GM13977 (cell line): ENCODE results near the gene FAM209B.
"Not testable (repeated sequence)": the region's sequence is repeated elsewhere in the genome, so short reads cannot be mapped to it uniquely, and the experiment has no call there.

ENCODE experiments used
- DNase-seq: peaks from one replicate; pipeline ENCODE4 v3.0.0; 2012; ENCODE audit warnings: low spot score
- in situ Hi-C: fragments of 300-500 bp; cut with MboI; formaldehyde crosslinking; loops from one replicate; pipeline ENCODE4 v1.12.0; 2022; ENCODE audit warnings: low sequenced_read_pairs, low pct_unique_long_range_greater_than_20kb, mixed read lengths, inconsistent platforms; ENCODE audit not compliant: unreplicated experiment
- TF ChIP-seq, protein P1 (sequence below): IDR thresholded peaks from 2 replicates; pipeline ENCODE4 v1.5.1; 2012; ENCODE audit warnings: mild to moderate bottlenecking, control low read depth; ENCODE audit not compliant: insufficient read depth; ENCODE audit errors: extremely low read depth, missing control alignments

Gene FAM209B

DNA sequence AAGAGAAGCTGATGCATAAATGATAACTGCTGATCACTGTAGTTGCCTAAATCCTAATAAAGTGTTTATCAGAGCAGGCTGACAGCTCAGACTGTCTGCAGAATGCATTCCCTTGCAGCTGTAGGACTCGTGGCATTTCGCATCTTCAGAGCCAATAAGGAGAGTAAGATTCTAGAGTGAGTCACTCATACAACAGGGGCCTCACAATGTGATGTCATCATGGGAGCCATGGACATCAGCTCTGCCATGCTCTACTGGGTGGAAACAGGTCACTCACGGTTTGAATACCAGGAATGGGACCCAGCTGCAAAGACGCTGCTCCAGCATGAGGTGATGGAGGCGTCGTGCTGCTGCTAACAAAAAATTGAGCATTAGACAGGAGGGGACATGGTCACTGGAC is 7.4 kb downstream of the FAM209B start:
- no peak for DNase-seq
- TF ChIP-seq, protein P1, sequence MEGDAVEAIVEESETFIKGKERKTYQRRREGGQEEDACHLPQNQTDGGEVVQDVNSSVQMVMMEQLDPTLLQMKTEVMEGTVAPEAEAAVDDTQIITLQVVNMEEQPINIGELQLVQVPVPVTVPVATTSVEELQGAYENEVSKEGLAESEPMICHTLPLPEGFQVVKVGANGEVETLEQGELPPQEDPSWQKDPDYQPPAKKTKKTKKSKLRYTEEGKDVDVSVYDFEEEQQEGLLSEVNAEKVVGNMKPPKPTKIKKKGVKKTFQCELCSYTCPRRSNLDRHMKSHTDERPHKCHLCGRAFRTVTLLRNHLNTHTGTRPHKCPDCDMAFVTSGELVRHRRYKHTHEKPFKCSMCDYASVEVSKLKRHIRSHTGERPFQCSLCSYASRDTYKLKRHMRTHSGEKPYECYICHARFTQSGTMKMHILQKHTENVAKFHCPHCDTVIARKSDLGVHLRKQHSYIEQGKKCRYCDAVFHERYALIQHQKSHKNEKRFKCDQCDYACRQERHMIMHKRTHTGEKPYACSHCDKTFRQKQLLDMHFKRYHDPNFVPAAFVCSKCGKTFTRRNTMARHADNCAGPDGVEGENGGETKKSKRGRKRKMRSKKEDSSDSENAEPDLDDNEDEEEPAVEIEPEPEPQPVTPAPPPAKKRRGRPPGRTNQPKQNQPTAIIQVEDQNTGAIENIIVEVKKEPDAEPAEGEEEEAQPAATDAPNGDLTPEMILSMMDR = no peak
- in situ Hi-C loops = no loop called here

DNA sequence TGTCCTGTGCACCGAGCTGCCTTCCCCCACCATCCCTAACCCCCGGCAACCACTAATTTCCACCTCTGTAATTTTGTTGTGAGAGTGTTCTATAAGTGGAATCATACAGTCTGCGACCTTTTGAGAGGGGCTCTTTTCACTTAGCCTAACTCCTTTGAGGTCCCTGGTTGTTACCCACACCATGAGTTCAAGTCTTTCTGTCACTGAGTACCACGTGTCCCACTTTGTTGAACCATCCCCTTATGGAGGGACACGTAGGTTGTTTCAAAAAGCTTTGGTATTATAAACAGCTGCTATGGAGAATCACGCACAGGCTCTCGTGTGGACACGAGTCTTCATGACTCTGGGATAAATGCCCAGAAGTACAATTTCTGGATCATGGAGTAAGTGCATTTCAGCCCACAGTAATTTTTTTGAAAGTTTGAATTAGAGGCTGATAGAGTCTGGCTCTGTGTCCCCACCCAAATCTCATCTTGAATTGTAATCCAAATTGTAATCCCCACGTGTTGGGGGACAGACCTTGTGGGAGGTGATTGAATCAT is 9.5 kb downstream of the FAM209B start:
- in situ Hi-C loops = no loop called here

DNA sequence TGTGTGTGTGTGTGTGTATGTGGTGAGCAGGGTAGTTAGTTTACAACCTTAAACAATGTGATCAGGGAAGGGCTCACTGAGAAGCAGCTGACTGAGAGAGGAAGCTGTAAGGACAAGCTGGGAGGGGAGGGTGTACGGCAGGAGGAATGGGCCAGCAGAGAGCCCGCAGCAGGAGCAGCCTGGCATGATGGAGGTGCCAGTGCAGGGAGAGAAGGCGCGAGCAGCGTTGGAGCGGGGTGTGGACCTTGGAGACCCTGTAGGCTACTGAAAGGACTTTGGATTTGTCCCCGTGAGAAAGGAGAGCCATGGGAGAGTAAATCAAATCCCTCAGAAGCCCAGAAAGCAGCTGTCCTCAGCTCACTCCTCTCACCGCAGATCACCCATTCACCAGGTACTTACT is 18.5 kb downstream of the FAM209B start:
- in situ Hi-C loops = no loop called here
- TF ChIP-seq, protein P1 = no peak

More for the DNA sequence above, 9.5 kb downstream of the FAM209B start:
- TF ChIP-seq, protein P1 = no peak
- no peak for DNase-seq

DNA sequence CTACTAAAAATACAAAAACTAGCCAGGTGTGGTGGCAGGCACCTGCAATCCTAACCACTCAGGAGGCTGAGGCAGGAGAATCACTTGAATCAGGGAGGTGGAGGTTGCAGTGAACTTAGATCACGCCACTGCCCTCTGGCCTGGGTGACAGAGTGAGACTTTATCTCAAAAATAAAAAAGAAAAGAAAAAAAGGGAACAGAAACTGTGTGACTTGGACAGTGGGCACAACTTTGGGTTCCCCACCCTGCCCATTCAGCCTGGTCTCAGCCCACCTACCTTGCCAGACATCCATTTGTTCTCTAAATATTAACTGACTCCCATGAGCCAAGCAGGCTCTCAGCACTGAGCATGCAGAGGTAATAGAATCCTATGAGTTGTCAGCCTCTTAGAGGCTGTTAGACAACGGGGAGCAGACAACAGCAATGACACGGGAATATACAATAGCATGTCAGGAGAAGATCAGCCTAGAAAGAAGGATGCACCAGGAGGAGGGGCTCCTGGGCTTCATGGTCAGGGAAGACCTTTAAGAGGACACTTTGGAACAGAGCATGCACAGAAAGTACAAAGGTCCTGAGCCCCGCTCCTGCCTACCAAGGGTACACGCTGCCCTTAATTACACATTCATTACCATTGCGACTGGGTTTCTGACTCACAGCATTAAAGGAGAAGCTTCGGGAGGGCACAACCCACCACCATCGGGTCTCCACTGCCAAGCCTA is 20.0 kb downstream of the FAM209B start:
- no peak for DNase-seq
- TF ChIP-seq, protein P1 = no peak
- in situ Hi-C loops = no loop called here

More for the DNA sequence above, 18.5 kb downstream of the FAM209B start:
- no peak for DNase-seq

DNA sequence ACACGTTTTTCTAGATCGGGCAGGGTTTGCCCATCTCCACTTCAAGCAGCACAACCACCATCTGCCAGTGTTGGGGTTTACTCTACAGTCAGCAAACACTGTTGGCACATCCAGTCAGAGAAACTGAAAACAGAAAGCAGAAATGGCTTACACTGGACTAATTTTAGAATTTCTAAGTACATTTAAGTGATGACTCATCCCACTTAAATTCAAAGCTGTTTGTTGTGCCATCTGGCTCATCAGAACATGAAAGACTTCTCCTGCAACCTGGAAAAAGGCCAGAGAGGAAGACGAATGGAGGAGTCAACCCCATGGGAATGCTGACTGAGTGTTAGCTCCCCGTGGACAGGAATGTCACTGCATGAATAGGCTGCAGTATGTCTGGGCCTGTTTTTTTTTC is 21.8 kb downstream of the FAM209B start:
- peak; percentile 64 for DNase-seq
- TF ChIP-seq, protein P1 = no peak
- in situ Hi-C loops = no loop called here

DNA sequence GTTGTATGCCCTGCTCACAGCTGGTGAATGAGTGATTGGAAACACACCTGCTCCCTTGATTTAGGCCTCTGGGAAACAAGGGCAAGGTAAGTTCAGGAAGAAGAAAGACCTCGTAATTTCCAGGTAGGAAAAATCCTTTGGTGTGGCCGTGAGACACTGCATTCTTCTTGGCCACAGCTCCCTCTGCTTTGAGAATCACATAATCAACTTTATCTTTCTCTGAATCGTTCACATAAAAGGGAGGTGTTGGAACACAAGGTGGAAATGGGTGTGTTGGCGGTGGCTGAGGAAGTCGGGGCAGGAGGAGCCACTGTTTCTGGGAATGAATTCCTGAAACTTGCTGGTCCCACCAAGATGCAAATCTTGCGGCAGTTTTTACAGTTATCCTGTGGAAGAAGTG is 25.9 kb downstream of the FAM209B start:
- TF ChIP-seq, protein P1 = no peak
- no peak for DNase-seq
- in situ Hi-C loops = no loop called here

DNA sequence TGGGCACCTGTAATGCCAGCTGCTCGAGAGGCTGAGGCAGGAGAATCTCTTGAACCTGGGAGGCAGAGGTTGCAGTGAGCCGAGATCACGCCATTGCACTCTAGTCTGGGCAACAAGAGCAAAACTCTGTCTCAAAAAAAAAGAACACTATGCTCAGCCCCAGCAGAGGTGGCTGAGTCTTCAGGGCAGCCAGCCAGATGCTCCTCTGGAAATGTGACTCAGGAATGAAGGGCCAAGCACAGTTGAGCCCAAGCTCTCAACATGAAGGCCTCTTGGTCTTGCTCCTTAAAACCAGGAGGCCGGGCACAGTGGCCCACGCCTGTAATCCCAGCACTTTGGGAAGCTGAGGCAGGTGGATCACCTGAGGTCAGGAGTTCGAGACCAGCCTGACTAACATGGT is 31.5 kb downstream of the FAM209B start:
- DNase-seq, in situ Hi-C loops: not testable (repeated sequence)
